Left ventricle myocardium inferior (tissue), 1 donor: ENCODE results near the gene TUBGCP2. TPM values are rescaled to one million over a fixed set of nuclear protein-coding genes. Genes with fewer than 3 reads are reported as not detected.

ENCODE experiments used
- DNase-seq: peaks from one replicate; pipeline ENCODE4 v3.0.0-alpha.2; 2020
- H3K27ac ChIP-seq: fragments of 200-600 bp; replicated peaks from 2 replicates; pipeline ENCODE4 v1.8.0; 2021
- H3K27me3 ChIP-seq: fragments of 200-600 bp; 2 replicates; pipeline ENCODE4 v1.8.0; 2021; ENCODE audit warnings: low read depth
- H3K36me3 ChIP-seq: fragments of 200-600 bp; 2 replicates; pipeline ENCODE4 v1.8.0; 2021
- H3K4me1 ChIP-seq: fragments of 200-600 bp; 2 replicates; pipeline ENCODE4 v1.8.0; 2021
- H3K4me3 ChIP-seq: fragments of 200-600 bp; 2 replicates; pipeline ENCODE4 v1.8.0; 2021; ENCODE audit warnings: mild to moderate bottlenecking, moderate library complexity
- H3K9me3 ChIP-seq: fragments of 200-600 bp; replicated peaks from 2 replicates; pipeline ENCODE4 v1.8.0; 2021
- CTCF ChIP-seq: fragments of 200-600 bp; IDR thresholded peaks from 2 replicates; pipeline ENCODE4 v1.8.0; 2021; ENCODE audit warnings: antibody characterized with exemption, mild to moderate bottlenecking, borderline replicate concordance
- intact Hi-C: fragments of 100-400 bp; cut with micrococcal nuclease; formaldehyde crosslinking; loops from one replicate; pipeline ENCODE4 v1.11.0; 2022
- total RNA-seq: library from RNA; stranded (reverse); fragmentation: NEBNext Ultra II Directional; extraction: Animal tissue kit (Norgen Biotek cat#: 25700); gene quantifications from one replicate; pipeline ENCODE4 v1.2.1, GENCODE V29; 2021
- donor health status: DM: no; HTN: yes; CAD: no; lungs with severe emphysema.

The TUBGCP2 gene
- total RNA-seq, 1 donor from 2014 or later = 38.9 TPM

- Histone ChIP-seq H3K4me1 (peaks cover 11% of the 10 kb centered on the region), H3K4me3 (no peak overlapping the region), H3K9me3 (no peaks in the 10 kb centered on the region), H3K27ac (no peak overlapping the region), H3K27me3 (peaks cover 100% of the 10 kb centered on the region), H3K36me3 (no peaks in the 10 kb centered on the region)
- intact Hi-C loops = no loop called here
- no peak for TF ChIP-seq CTCF
- DNase-seq = no peak
These were observed 67.0 kb downstream of the TUBGCP2 start for GRCh38 chr10:133241501-133242205.

DNA sequence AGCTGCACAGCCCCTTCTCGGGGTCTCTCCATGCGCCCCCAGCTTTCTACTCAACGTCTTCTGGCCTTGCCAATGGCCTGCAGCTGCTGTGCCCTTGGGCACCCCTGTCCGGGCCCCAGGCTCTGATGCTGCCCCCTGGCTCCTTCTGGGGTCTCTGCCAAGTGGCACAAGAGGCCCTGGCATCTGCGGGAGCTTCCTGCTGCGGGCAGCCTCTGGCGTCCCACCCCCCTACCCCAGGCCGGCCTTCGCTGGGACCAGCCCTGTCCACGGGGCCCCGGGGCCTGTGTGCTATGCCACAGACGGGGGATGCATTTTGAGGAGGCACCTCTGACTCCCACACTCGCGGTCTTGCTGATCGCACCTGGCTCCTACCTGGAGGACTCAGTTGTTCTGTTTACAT lies 68.7 kb downstream of the TUBGCP2 start:
- H3K27me3 ChIP-seq = peaks cover 100% of the 10 kb centered on the region
- DNase-seq = no peak

DNA sequence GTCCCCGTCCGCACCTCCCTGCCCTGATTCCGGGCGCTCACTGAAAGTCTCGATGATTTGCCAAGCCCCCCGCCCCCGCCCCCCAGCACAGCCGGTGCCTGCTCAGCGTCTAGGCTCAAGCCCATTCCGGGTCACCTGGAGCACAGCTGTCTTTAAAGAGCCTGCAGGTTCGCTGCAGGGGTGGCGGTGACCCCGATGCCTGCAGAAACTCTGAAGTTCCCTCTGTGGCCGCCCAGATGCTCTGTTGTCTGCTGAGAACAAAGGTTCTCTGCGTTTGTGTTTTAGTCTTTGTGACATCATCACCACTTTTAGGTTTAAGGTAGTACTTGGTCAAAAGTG lies 70.2 kb downstream of the TUBGCP2 start:
- H3K36me3 ChIP-seq = no peaks in the 10 kb centered on the region
- intact Hi-C loops = no loop called here
- TF ChIP-seq CTCF = no peak
- H3K4me1 ChIP-seq = peaks cover 20% of the 10 kb centered on the region
- H3K27ac ChIP-seq = no peak overlapping the region
- DNase-seq = no peak
- no peaks in the 10 kb centered on the region for H3K9me3 ChIP-seq
- peaks cover 99% of the 10 kb centered on the region for H3K27me3 ChIP-seq
- no peak overlapping the region for H3K4me3 ChIP-seq

More for the DNA sequence above, 68.7 kb downstream of the TUBGCP2 start:
- Histone ChIP-seq H3K4me3 (no peak overlapping the region), H3K4me1 (peaks cover 20% of the 10 kb centered on the region), H3K27ac (no peak overlapping the region), H3K36me3 (no peaks in the 10 kb centered on the region), H3K9me3 (no peaks in the 10 kb centered on the region)
- no peak for TF ChIP-seq CTCF
- intact Hi-C loops = no loop called here

- no peak for DNase-seq
- H3K27me3 ChIP-seq = peaks cover 99% of the 10 kb centered on the region
- intact Hi-C loops = no loop called here
- H3K36me3 ChIP-seq = no peaks in the 10 kb centered on the region
- TF ChIP-seq CTCF = no peak
- H3K4me1 ChIP-seq = peaks cover 20% of the 10 kb centered on the region
- H3K4me3 ChIP-seq = peak within 1 kb of the TSS; percentile 43
- no peaks in the 10 kb centered on the region for H3K9me3 ChIP-seq
- no peak within 1 kb of the TSS for H3K27ac ChIP-seq
These were observed 70.8 kb downstream of the TUBGCP2 start, which contains the start of gene VENTX for GRCh38 chr10:133237588-133238465. VENTX (plus strand) TSS chr10:133237855; CDS start chr10:133237915, 60 bp downstream.

DNA sequence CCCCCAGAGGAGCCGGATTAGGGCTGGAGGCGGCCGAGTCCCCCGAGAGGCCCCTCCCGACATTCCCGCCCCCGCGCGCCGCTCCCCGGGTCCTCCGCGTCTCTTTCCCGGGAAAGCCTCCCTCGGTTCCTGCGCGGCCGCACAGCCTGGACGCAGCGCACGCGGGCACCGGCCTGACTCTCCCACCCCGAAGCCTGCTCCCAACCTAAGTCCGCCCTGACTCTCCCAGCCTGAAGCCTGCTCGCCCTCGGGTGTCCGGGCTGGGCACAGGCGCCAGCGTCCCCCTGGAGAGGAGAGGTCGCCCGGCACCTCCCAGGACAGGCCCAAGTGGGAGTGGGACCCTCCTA lies 71.5 kb downstream of the TUBGCP2 start:
- TF ChIP-seq CTCF = no peak
- Histone ChIP-seq H3K4me3 (peak overlapping the region; percentile 43), H3K27ac (no peak overlapping the region), H3K9me3 (no peaks in the 10 kb centered on the region), H3K4me1 (peaks cover 20% of the 10 kb centered on the region), H3K27me3 (peaks cover 99% of the 10 kb centered on the region), H3K36me3 (no peaks in the 10 kb centered on the region)
- intact Hi-C loops = no loop called here
- DNase-seq = no peak
